Colonic mucosa (tissue), 2 donors: ENCODE measurements around the gene BAG2. TPM values are rescaled to one million over a fixed set of nuclear protein-coding genes. Genes with fewer than 3 reads are reported as not detected.

Experiments
- total RNA-seq, 2 donors: library from RNA; stranded (reverse); fragmentation: NEBNext Ultra II Directional in 1 of 2; extraction: Animal tissue kit (Norgen Biotek cat#: 25700) in 1 of 2; gene quantifications; one replicate each; pipeline ENCODE4 v1.2.1, GENCODE V29; 2021
- donor health status: DM: no; HTN: no; CAD: no.
- donor health status: DM: no; HTN: no; CAD: no.

Gene BAG2
- total RNA-seq, 2 donors from 2014 or later, result 1.8 to 6.3 TPM

Other genes starting within 250 kb of the BAG2 start
- gene BEND6, start 217.2 kb upstream of the BAG2 start, total RNA-seq, result under 1 TPM; 0.32 to 0.61 TPM
- gene KIAA1586, start 125.6 kb upstream of the BAG2 start, total RNA-seq, result 1 to 10 TPM; 3.6 to 6.7 TPM
- gene ZNF451, start 82.1 kb upstream of the BAG2 start, total RNA-seq, result 10 to 100 TPM; 35.1 to 35.9 TPM
- 10 to 100 TPM in 1 of 2 donors, 1 to 10 TPM in 1; 6.3 to 21.1 TPM for gene RAB23, start 50.0 kb downstream of the BAG2 start, total RNA-seq
- 10 to 100 TPM; 10.4 to 23.1 TPM for gene PRIM2, start 145.3 kb downstream of the BAG2 start, total RNA-seq